Left renal cortex interstitium (tissue), 4 donors: Measurements from ENCODE around the gene MX2. TPM values are rescaled to one million over a fixed set of nuclear protein-coding genes. Genes with fewer than 3 reads are reported as not detected.
"Not testable (repeated sequence)": the region's sequence is repeated elsewhere in the genome, so short reads cannot be mapped to it uniquely, and the experiment has no call there.

Experiments
- DNase-seq, 4 donors: peaks; one replicate each; pipeline ENCODE4 v3.0.0-alpha.2; 2013; ENCODE audit warnings: low read depth in 4 of 4, low spot score in 2 of 4, missing footprints in 1 of 4
- polyA plus RNA-seq, 4 donors: library from polyadenylated mRNA; unstranded; fragments of 120-200 nt; gene quantifications; one replicate each; pipeline ENCODE4 v1.2.1, GENCODE V29; 2013; ENCODE audit not compliant: insufficient read length in 4 of 4

MX2 gene
- 1 to 10 TPM in 3 of 4 donors, under 1 TPM in 1; 0.94 to 2.1 (median 1.3) TPM for polyA plus RNA-seq

DNA sequence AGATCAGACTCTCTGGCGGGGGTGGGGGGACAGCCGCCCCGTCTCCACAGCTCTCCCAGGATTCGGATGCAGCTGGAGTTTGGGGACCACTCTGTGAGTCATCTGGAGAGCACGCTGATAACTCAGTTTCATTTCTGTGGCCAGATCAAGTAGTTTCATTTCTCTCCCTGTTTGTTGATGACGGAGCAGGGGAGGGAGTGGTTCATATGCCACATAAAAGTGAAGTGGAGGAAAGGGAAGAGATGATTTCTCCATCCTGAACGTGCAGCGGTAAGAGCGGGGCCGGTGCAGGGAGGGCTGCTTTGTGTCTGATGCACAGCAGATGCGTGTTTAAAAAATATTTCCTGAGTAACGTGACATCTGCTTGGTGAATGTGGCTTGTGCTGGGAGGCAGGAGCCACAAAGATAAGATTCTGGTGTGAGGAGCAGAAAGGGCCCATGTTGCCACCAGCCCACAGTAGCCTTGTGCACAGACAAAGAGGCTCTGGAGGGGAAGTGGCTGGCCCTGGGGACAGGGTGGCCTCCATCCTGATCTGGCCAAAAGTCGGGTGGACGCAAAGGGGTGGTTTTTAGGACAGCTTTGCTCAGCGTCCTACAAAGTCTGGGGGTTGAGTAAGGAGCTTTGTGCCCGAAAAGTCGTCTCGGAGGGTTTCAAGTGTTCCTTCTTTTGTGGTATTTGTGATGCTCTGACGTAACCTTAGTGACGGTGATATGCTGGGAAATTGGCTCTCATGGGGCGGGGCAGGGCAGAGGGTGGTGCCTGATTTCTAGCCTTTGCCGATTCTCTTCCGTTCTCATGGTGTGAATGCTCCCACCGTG is at the start of gene MX2:
Gene MX2 (plus strand): TSS at position 242 of the 819 bp plus-strand sequence. CDS start 14,880 bp downstream, outside the sequence.
- no peak for DNase-seq

DNA sequence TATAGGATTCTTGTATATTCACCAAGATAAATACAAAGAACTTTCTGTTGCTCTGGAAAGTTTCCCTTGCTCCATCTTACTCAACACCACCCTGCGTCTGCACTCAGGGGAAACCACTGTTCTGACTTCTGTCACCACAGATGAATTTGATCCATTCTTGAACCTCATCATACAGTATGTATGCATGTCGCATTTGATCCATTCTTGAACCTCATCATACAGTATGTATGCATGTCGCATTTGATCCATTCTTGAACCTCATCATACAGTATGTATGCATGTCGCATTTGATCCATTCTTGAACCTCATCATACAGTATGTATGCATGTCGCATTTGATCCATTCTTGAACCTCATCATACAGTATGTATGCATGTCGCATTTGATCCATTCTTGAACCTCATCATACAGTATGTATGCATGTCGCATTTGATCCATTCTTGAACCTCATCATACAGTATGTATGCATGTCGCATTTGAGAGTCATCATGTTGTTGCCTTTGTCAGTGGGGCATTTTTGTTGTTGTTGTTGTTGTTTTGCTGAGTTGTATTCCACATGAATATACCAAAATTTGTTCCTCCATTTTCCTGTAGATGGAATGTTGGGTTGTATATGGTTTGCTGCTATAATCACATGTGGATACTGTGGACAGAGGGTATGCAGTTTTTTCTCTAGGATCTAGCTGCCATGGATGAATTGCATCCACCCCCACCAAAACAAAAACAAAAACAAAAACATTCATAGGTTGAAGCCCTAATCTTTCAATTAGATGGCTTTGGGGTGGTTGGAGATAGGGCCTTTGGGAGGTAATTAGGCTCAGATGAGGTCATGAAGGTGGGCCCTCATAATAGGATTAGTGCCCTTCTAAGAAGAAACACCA is 48.3 kb upstream of the MX2 start:
- not testable (repeated sequence) for DNase-seq

GRCh38 chr21:41315726-41316125 is 46.1 kb upstream of the MX2 start:
- DNase-seq: no peak

GRCh38 chr21:41316200-41317062 is 45.4 kb upstream of the MX2 start, which contains the start of gene FAM3B:
TSS of gene FAM3B (plus strand) at chr21:41316801. CDS start at chr21:41316880, 79 bp downstream.
- DNase-seq: peak in 1 of 4 donors; percentile 18

DNA sequence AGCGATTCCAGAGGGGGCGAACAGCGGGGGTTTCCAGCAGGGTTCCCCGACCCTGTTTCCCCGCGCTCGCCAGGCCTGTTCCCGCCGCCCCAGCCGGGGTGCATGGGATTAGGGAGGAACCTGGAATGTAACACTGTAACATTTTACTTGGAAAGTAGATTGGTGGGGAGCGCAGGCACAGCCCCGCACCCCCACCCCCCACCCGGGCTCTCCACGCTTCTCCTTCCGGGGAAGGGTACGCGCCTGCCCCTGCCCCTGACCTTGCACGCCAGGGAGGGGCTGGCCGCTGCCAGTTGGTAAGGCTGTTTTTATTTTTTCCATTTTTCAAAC is 44.8 kb upstream of the MX2 start:
- DNase-seq: no peak

DNA sequence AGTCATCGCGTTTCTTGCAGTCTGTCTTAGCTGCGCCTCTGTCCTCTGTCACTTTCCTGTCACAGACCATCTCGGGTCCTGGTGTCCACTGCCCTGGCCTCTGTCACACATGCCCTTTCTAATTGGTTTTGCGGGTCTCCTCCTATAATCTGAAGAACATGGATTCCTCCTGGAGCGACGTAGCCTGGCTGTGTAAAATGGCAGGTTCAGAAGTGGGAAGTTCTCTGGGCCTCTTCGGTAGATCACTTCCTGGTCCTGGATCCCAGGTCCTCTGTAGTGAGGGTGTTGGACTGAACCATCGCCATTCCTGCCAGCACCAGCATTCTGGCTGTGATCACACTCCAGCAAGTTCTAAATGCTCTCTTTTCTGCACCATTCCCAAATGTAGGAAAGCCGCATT is 44.4 kb upstream of the MX2 start:
- DNase-seq: no peak

- DNase-seq: no peak
Observed at GRCh38 chr21:41318218-41318617, 43.6 kb upstream of the MX2 start.

GRCh38 chr21:41319273-41319672 is 42.6 kb upstream of the MX2 start:
- no peak for DNase-seq

DNA sequence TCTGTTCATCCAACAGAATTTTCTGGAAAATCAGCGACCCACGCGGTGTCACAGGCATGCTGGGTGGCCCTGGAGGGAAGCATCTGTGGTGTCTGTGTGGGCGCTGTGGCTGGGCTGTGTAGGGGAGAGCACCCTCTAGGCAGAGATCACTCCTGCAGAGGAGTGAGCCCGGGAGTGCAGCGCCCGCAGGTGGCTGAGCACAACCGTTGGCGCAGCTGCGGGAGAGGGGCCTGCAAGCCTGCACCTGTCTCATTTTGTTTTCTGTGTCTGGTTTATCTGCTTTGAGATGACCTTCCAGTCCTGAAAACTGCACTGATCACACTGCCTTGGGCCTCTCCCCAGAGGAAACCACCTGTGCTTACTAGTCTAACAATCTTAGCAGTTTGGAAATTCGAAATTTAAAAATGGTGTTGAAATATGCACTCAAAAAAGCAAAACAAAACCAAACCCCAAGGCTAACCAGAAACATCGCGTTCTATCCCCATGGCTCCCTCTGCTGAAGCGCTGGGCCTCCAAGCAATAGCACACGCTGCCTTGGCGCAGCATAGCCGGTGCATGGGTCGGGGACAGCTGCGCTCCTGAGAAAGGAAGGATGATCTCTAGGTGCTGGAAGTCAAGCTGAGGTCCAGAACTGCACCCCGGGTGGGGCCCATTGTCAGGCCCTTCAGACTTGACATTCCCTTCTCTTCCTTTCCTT is 40.5 kb upstream of the MX2 start:
- no peak for DNase-seq

GRCh38 chr21:41321908-41322495 is 39.8 kb upstream of the MX2 start:
- DNase-seq: no peak

GRCh38 chr21:41322496-41323382 is 39.1 kb upstream of the MX2 start:
- no peak for DNase-seq

DNA sequence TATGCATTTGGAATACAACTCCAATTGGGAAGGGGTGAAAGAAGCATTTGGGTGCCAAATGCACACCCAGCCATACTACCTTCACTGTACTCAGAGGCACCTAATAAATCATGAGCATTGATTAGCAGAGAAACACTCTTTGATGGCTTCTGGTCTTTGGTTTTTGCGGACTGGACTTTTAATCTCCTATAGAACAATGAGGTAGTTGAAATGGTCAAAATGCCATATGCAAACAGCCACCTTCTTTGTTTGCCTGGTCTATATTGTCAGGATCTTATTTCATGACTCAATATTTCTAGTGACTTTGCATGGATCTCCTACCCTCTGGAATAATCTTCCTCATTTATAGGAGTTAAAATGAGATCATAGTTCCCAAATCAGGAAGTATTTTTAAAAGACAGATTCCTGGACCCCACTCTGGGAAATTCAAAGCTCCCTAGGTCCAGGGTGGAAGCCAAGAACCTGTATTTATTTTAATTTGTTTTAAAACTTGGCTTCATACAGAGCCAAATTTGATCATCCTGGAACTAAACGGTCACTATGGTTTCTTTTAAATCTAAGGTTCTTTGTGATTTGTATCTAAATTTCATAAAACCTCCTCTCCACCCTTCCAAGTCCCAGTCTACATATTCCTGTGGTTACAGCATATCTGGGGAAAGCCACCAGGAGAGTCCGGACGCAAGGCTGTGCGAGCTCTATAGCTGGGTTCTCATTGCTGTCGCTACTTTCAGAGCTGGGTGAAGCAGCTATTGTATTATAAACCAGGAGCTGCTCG is 36.5 kb upstream of the MX2 start:
- no peak for DNase-seq

DNA sequence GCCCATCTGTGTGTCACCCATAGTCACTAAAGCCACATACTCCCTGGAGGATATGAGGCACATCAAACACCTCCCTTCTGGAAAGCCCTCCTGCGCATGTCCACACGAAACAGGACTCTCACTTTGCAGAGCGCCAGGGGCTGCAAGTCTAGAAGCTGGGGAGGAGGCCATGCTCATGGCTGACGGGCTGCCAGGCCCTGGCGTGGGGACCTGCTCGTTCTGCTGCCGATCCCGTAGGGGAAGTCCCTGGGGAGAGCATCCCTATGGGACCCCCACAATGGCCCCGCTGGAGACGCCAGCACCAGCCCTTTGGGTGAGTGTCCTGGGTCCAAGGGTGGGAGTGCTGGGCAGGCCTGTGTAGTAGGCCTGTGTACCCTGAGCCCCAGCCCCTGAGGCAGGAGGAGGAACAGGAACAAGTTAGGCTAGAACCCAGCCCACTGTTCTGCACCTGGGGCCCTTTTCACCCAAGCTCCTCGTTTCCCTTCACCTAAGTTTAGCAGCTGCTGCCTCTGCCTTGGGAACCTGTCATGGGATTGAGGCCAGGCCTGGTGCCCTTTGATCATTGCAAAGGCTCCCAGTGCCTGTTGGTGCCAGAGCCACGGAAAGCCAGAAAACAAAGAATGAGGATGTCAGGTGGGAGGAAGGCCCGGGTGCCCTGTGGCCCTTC is 35.3 kb upstream of the MX2 start:
- no peak for DNase-seq

- no peak for DNase-seq
Observed at GRCh38 chr21:41327753-41328152, 34.1 kb upstream of the MX2 start.

DNA sequence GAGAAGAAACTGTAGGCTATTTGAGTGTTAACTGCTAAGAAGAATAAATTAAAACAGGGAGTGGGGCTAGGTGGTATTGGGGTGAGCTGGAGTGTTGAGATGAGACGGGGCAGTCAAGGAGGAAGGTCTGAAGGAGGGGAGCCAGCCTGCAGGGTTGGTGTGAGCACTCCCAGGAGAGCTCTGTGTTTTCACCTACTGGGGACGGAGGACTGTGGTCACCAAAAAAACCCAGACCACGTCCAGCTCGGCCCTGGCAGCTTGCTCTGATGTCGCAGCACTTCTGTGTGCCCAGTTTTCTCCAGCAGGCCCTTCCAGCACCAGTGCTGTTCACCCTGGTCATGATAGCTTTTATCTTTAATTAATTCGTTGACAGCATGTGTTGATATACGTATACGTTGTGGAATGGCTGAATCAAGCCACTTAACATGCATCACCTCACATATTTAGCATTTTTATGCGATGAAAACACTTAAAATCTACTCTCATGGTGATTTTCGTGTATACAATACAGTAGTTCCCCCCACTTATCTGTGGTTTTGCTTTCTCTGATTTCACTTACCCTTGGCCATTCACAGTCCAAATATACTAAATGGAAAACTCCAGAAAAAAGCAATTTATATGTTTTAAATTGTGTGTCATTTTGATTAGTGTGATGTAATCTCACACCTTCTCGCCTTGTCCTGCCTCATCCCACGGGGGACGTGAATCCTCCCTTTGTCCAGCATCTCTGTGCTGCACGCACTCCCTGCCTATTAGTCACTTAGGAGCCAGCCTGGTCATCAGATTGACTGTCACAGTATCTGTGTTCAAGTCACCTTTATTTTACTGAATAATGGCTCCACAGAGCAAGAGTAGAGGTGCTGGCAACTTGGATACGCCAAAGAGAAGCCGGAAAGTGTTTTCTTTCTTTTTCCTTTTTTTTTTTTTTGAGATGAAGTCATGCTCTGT is 32.9 kb upstream of the MX2 start:
- DNase-seq: no peak

- no peak for DNase-seq
Observed at GRCh38 chr21:41333752-41334151, 28.1 kb upstream of the MX2 start.
